Panc1 (cell line): ENCODE results near the gene MPIG6B. TPM values are rescaled to one million over a fixed set of nuclear protein-coding genes. Genes with fewer than 3 reads are reported as not detected.
A peak's percentile ranks its signal among the peaks of the same experiment; 100 is the strongest.

ENCODE experiments used
- ATAC-seq: fragments of 200-7000 bp; cut with Tn5 transposase; 2 replicates; pipeline ENCODE4 v1.9.1; 2020; ENCODE audit warnings: mild to moderate bottlenecking, moderate library complexity
- BruUV-seq: library from RNA; stranded (reverse); fragments of 400-500 nt; replicated peaks from 2 replicates; lab custom pipeline; 2021; lab: Mats Ljungman, UMichigan
- CTCF ChIA-PET: fragments of 300-600 bp; sonication (Branson Sonifier 250); formaldehyde crosslinking; loops from one replicate; lab custom pipeline; 2022; ENCODE audit warnings: antibody characterized with exemption; lab: Charles Lee
- POLR2A ChIA-PET: fragments of 300-600 bp; sonication (Branson Sonifier 250); formaldehyde crosslinking; loops from one replicate; lab custom pipeline; 2022; ENCODE audit warnings: antibody characterized with exemption; lab: Charles Lee
- DNase-seq: peaks from one replicate; pipeline ENCODE4 v3.0.0-alpha.2; 2010; ENCODE audit warnings: low read depth, low spot score
- H3K27ac ChIP-seq: 2 replicates; pipeline ENCODE4 v1.5.1; 2011; ENCODE audit warnings: mild to moderate bottlenecking, low read length, inconsistent platforms
- H3K27me3 ChIP-seq: fragments of 200-500 bp; sonication (Bioruptor generic); 2 replicates; pipeline ENCODE4 v1.6.0; 2014; ENCODE audit warnings: low read length, inconsistent platforms; ENCODE audit not compliant: control insufficient read depth, insufficient read depth
- H3K36me3 ChIP-seq: fragments of 200-500 bp; sonication (Bioruptor generic); 2 replicates; pipeline ENCODE4 v1.5.1; 2014; ENCODE audit warnings: inconsistent platforms, mild to moderate bottlenecking, low read length, moderate library complexity; ENCODE audit not compliant: control insufficient read depth, insufficient read depth
- H3K4me1 ChIP-seq: 2 replicates; pipeline ENCODE4 v1.5.1; 2011; ENCODE audit warnings: inconsistent platforms, mild to moderate bottlenecking, low read length, moderate library complexity; ENCODE audit not compliant: control insufficient read depth, insufficient read depth
- H3K4me3 ChIP-seq, 2 experiments: 2 replicates each; pipeline ENCODE4 v1.5.1; 2011 to 2012; ENCODE audit warnings: low read depth in 2 of 2, low read length in 2 of 2, mild to moderate bottlenecking in 2 of 2, inconsistent platforms in 1 of 2, moderate library complexity in 1 of 2
- H3K9me3 ChIP-seq: fragments of 200-500 bp; sonication (Bioruptor generic); 2 replicates; pipeline ENCODE4 v1.5.1; 2014; ENCODE audit warnings: low read depth, mild to moderate bottlenecking, inconsistent platforms, low read length, moderate library complexity; ENCODE audit not compliant: control insufficient read depth, insufficient read depth
- POLR2AphosphoS5 ChIP-seq: IDR thresholded peaks from 2 replicates; pipeline ENCODE4 v1.6.1; 2012; ENCODE audit warnings: mild to moderate bottlenecking, low read depth, low read length, moderate library complexity
- SIN3A ChIP-seq: IDR thresholded peaks from 2 replicates; pipeline ENCODE4 v1.6.1; 2012; ENCODE audit warnings: low read depth, mild to moderate bottlenecking, low read length, moderate library complexity, borderline replicate concordance; ENCODE audit not compliant: insufficient read depth
- TCF7L2 ChIP-seq: IDR thresholded peaks from 2 replicates; pipeline ENCODE4 v1.6.1; 2011; ENCODE audit warnings: mild to moderate bottlenecking, low read depth, low read length, inconsistent platforms
- in situ Hi-C: cut with HindIII; loops from 2 replicates; pipeline ENCODE4 v1.10.0; 2016; ENCODE audit warnings: low sequenced_read_pairs, low pct_unique_long_range_greater_than_20kb
- intact Hi-C: fragments of 100-400 bp; cut with micrococcal nuclease; formaldehyde crosslinking; loops from one replicate; pipeline ENCODE4 v1.10.0; 2022; ENCODE audit not compliant: unreplicated experiment
- total RNA-seq: library from RNA; stranded (reverse); gene quantifications from one replicate; pipeline ENCODE4 v1.2.1, GENCODE V29; 2021; ENCODE audit not compliant: unreplicated experiment
- TF ChIP-seq, protein P1 (sequence below), 2 experiments: IDR thresholded peaks; 2 replicates each; pipeline ENCODE4 v1.6.1; 2011 to 2012; ENCODE audit warnings: low read depth in 2 of 2, control low read depth in 1 of 2, low read length in 1 of 2, mild to moderate bottlenecking in 1 of 2, moderate library complexity in 1 of 2; ENCODE audit not compliant: insufficient read depth in 1 of 2
- TF ChIP-seq, protein P2 (sequence below): fragments of 450-650 bp; IDR thresholded peaks from 2 replicates; pipeline ENCODE4 v1.5.1; 2017; ENCODE audit warnings: mild to moderate bottlenecking

The MPIG6B gene
- total RNA-seq, 1 experiment from 2014 or later = not detected

DNA sequence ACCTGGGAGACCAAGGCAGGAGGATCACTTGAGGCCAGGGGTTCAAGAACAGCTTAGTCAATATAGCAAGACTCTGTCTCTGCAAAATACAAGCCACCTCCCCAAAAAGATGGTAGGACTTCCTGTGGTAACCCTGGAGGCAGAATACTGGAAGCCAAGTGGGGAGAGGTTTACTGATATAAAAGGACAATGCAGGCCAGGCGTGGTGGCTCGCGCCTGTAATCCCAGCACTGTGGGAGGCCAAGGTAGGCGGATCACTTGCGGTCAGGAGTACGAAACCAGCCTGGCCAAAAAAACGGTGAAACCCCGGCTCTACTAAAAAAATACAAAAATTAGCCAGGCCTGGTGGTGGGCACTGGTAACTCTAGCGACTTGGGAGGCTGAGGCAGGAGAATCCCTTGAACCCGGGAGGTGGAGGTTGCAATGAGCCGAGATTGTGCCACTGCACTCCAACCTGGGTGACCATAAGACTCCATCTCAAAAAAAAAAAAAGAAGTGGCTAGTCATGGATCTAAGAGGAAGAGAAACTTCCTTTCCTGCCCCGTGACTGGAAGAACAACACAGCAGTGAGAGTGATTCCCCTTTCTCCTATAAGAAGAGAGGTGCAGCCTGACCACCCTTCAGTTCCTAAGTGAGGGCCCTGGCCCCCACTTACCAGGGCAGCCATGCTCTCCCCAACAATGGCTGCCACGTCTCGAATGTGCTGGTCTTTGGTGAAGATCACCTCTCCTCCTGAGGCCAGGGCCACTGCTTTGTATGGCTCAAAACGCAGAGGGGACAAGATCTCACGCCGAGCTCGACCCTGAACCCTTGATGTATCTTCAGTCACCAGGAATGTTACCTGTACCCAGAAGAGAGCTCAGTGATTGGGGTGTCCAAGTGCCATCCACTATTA lies 45.4 kb downstream of the MPIG6B start:
- H3K4me1 ChIP-seq = no peaks in the 10 kb centered on the region
- POLR2A ChIA-PET = no interaction called here
- CTCF ChIA-PET = interaction anchor here (0.7 to 1.4 kb wide), 2 partner anchors 13 to 222 kb away, joined by 3 to 4 read pairs; partner anchors contain the start of gene ATP6V1G2
- no peak overlapping the region for H3K27ac ChIP-seq
- intact Hi-C loops (no loop called here), in situ Hi-C loops (no loop called here)
- no TSS peak for BruUV-seq
- no peaks in the 10 kb centered on the region for H3K9me3 ChIP-seq
- H3K36me3 ChIP-seq = no peaks in the 10 kb centered on the region
- no peaks in the 10 kb centered on the region for H3K27me3 ChIP-seq
- DNase-seq (no peak), ATAC-seq (no peak)
- no peak overlapping the region for H3K4me3 ChIP-seq
- TF ChIP-seq SIN3A = no peak
- TF ChIP-seq, protein P1, sequence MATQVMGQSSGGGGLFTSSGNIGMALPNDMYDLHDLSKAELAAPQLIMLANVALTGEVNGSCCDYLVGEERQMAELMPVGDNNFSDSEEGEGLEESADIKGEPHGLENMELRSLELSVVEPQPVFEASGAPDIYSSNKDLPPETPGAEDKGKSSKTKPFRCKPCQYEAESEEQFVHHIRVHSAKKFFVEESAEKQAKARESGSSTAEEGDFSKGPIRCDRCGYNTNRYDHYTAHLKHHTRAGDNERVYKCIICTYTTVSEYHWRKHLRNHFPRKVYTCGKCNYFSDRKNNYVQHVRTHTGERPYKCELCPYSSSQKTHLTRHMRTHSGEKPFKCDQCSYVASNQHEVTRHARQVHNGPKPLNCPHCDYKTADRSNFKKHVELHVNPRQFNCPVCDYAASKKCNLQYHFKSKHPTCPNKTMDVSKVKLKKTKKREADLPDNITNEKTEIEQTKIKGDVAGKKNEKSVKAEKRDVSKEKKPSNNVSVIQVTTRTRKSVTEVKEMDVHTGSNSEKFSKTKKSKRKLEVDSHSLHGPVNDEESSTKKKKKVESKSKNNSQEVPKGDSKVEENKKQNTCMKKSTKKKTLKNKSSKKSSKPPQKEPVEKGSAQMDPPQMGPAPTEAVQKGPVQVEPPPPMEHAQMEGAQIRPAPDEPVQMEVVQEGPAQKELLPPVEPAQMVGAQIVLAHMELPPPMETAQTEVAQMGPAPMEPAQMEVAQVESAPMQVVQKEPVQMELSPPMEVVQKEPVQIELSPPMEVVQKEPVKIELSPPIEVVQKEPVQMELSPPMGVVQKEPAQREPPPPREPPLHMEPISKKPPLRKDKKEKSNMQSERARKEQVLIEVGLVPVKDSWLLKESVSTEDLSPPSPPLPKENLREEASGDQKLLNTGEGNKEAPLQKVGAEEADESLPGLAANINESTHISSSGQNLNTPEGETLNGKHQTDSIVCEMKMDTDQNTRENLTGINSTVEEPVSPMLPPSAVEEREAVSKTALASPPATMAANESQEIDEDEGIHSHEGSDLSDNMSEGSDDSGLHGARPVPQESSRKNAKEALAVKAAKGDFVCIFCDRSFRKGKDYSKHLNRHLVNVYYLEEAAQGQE (IDR thresholded peaks at IDR 0.05; ENCODE audit: insufficient read depth in 1 of 2, low read depth in 2 of 2, low read length in 1 of 2) = no peak
- TF ChIP-seq POLR2AphosphoS5 = no peak
- no peak for TF ChIP-seq TCF7L2
- TF ChIP-seq, protein P2, sequence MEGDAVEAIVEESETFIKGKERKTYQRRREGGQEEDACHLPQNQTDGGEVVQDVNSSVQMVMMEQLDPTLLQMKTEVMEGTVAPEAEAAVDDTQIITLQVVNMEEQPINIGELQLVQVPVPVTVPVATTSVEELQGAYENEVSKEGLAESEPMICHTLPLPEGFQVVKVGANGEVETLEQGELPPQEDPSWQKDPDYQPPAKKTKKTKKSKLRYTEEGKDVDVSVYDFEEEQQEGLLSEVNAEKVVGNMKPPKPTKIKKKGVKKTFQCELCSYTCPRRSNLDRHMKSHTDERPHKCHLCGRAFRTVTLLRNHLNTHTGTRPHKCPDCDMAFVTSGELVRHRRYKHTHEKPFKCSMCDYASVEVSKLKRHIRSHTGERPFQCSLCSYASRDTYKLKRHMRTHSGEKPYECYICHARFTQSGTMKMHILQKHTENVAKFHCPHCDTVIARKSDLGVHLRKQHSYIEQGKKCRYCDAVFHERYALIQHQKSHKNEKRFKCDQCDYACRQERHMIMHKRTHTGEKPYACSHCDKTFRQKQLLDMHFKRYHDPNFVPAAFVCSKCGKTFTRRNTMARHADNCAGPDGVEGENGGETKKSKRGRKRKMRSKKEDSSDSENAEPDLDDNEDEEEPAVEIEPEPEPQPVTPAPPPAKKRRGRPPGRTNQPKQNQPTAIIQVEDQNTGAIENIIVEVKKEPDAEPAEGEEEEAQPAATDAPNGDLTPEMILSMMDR = no peak

DNA sequence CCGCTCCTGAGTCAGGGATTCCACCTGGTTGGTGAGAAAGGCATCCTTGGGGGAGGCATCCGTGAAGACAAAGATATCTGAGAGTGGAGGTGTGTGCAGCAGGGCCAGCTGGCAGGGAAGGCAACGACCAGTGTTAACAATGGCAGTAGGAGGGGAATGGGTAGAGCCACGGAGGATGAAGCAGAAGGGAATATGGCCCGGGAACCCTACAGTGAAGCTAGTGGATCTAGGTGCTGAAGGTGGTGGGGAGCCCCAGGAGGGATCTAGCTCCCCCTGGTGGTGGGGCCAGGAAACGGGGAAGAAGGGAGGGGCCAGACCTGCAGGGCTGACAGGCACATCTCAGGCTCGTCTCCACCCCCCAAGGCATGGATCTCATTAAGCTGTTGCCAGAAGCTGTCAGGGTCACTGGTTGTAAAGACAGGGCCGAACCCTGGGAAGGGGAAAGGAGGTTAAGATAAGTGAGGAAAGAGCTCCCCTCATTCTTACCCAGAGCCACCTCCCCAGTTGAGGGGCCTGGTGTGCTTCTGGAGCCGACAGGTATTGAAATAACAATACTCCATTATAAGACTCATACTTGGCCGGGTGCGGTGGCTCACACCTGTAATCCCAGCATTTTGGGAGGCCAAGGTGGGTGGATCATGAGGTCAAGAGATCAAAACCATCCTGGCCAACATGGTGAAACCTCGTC lies 46.7 kb downstream of the MPIG6B start:
- H3K4me1 ChIP-seq = no peaks in the 10 kb centered on the region
- DNase-seq (no peak), ATAC-seq (peak; percentile 82)
- ChIA-PET CTCF (interaction anchor here (0.6 to 1.4 kb wide), 7 partner anchors 31 to 223 kb away, joined by 3 to 7 read pairs (median 3); partner anchors contain the start of gene ATP6V1G2), POLR2A (interaction anchor here (0.9 kb wide), 1 partner anchor 283 kb away, joined by 5 read pairs; no protein-coding TSS in a partner anchor)
- H3K27ac ChIP-seq = no peak overlapping the region
- intact Hi-C loops (loop anchor here (5.0 to 10.0 kb wide), 2 partner anchors 55 to 88 kb away; partner anchors contain the start of genes HSPA1B and LY6G5C), in situ Hi-C loops (no loop called here)
- no peaks in the 10 kb centered on the region for H3K9me3 ChIP-seq
- no peaks in the 10 kb centered on the region for H3K27me3 ChIP-seq
- no peak for TF ChIP-seq TCF7L2
- TF ChIP-seq, protein P2 = peak; percentile 94
- no TSS peak for BruUV-seq
- H3K4me3 ChIP-seq = no peak overlapping the region
- H3K36me3 ChIP-seq = no peaks in the 10 kb centered on the region
